HCT116 (cell line): ENCODE data around the gene SDK1. TPM values are rescaled to one million over a fixed set of nuclear protein-coding genes. Genes with fewer than 3 reads are reported as not detected.

Source experiments
- ATAC-seq: fragments of 200-7000 bp; cut with Tn5 transposase; 2 replicates; pipeline ENCODE4 v1.9.1; 2020; ENCODE audit warnings: mild to moderate bottlenecking, moderate library complexity
- BruUV-seq: library from RNA; stranded (reverse); fragments of 400-500 nt; replicated peaks from 2 replicates; lab custom pipeline; 2021; lab: Mats Ljungman, UMichigan
- CTCF ChIA-PET: fragments of 300-600 bp; sonication (Branson Sonifier 250); formaldehyde crosslinking; loops from one replicate; lab custom pipeline; 2021; ENCODE audit warnings: antibody characterized with exemption; lab: Charles Lee
- POLR2A ChIA-PET: fragments of 300-600, 350-600 bp; sonication (Branson Sonifier 250); formaldehyde crosslinking; loops from one replicate; lab custom pipeline; 2021; ENCODE audit warnings: antibody characterized with exemption; lab: Charles Lee
- RAD21 ChIA-PET, 2 experiments: fragments of 300-600 bp; sonication (Branson Sonifier 250); formaldehyde crosslinking; loops; one replicate each; lab custom pipeline; 2023; ENCODE audit warnings: low total read pairs in 2 of 2; ENCODE audit not compliant: uncharacterized antibody in 2 of 2, unreplicated experiment in 2 of 2, low non-redundant PET in 1 of 2; lab: Charles Lee
- DNase-seq: peaks from one replicate; pipeline ENCODE4 v3.0.0-alpha.2; 2010; ENCODE audit warnings: low read depth, low spot score
- H2AFZ ChIP-seq: fragments of 200-600 bp; shearing (Covaris generic), sonication (generic); 2 replicates; pipeline ENCODE4 v1.6.1; 2017; ENCODE audit warnings: low read depth, mixed run types, mixed read lengths, antibody characterized with exemption, low read length; ENCODE audit not compliant: poor library complexity, severe bottlenecking
- H3K27ac ChIP-seq: 2 replicates; pipeline ENCODE4 v1.5.1; 2012; ENCODE audit warnings: low read depth, low read length
- H3K27me3 ChIP-seq: fragments of 200-600 bp; sonication (generic); 2 replicates; pipeline ENCODE4 v1.6.1; 2016; ENCODE audit warnings: mixed run types, low read length, mixed read lengths; ENCODE audit not compliant: insufficient read depth
- H3K36me3 ChIP-seq, 2 experiments: fragments of 200-500 bp in 1 of 2; fragments of 200-600 bp in 1 of 2; sonication (Bioruptor generic) in 1 of 2; sonication (generic) in 1 of 2; 2 replicates each; pipeline versions ENCODE4 v1.5.1 to v1.6.1; 2014 to 2016; ENCODE audit warnings: low read length in 2 of 2, inconsistent platforms in 1 of 2, mixed read lengths in 1 of 2, mixed run types in 1 of 2; ENCODE audit not compliant: insufficient read depth in 2 of 2, control insufficient read depth in 1 of 2
- H3K4me1 ChIP-seq, 2 experiments: fragments of 200-600 bp in 1 of 2; sonication (generic) in 1 of 2; 2 replicates each; pipeline versions ENCODE4 v1.5.1 to v1.6.1; 2012 to 2017; ENCODE audit warnings: low read length in 2 of 2, inconsistent platforms in 1 of 2, mild to moderate bottlenecking in 1 of 2, mixed read lengths in 1 of 2, mixed run types in 1 of 2, moderate library complexity in 1 of 2; ENCODE audit not compliant: insufficient read depth in 2 of 2, control insufficient read depth in 1 of 2
- H3K4me2 ChIP-seq: fragments of 200-600 bp; sonication (generic); 2 replicates; pipeline ENCODE4 v1.6.1; 2017; ENCODE audit warnings: mixed run types, low read length, mixed read lengths
- H3K4me3 ChIP-seq, 2 experiments: fragments of 200-600 bp in 1 of 2; sonication (generic) in 1 of 2; replicated peaks in 1 of 2; 2 replicates each; pipeline ENCODE4 v1.5.1; 2011 to 2016; ENCODE audit warnings: low read length in 2 of 2, control low read depth in 1 of 2, low read depth in 1 of 2, mild to moderate bottlenecking in 1 of 2, mixed read lengths in 1 of 2, mixed run types in 1 of 2
- H3K79me2 ChIP-seq: fragments of 200-600 bp; sonication (generic); 2 replicates; pipeline ENCODE4 v1.6.1; 2017; ENCODE audit warnings: mild to moderate bottlenecking, mixed run types, low read length, moderate library complexity, mixed read lengths; ENCODE audit not compliant: insufficient read depth
- H3K9ac ChIP-seq: fragments of 200-600 bp; sonication (generic); 2 replicates; pipeline ENCODE4 v1.6.1; 2016; ENCODE audit warnings: low read length, mixed read lengths
- H3K9me2 ChIP-seq: fragments of 200-600 bp; sonication (generic), shearing (Covaris generic); 2 replicates; pipeline ENCODE4 v1.6.1; 2017; ENCODE audit warnings: mixed run types, mild to moderate bottlenecking, moderate library complexity; ENCODE audit not compliant: insufficient read depth
- H3K9me3 ChIP-seq, 2 experiments: fragments of 200-500 bp in 1 of 2; fragments of 200-600 bp in 1 of 2; sonication (Bioruptor generic) in 1 of 2; sonication (generic) in 1 of 2; 2 replicates each; pipeline ENCODE4 v1.6.1; 2014 to 2017; ENCODE audit warnings: low read length in 2 of 2, mixed read lengths in 2 of 2, inconsistent platforms in 1 of 2, low read depth in 1 of 2, mild to moderate bottlenecking in 1 of 2, mixed run types in 1 of 2, moderate library complexity in 1 of 2; ENCODE audit not compliant: control insufficient read depth in 1 of 2, insufficient read depth in 1 of 2
- H4K20me1 ChIP-seq: fragments of 200-600 bp; sonication (generic), shearing (Covaris generic); 2 replicates; pipeline ENCODE4 v1.6.1; 2017; ENCODE audit warnings: mixed run types, mild to moderate bottlenecking, moderate library complexity; ENCODE audit not compliant: insufficient read depth
- EGR1 ChIP-seq: IDR thresholded peaks from 2 replicates; pipeline ENCODE4 v1.6.1; 2012; ENCODE audit warnings: low read depth
- EZH2 ChIP-seq: fragments of 200-600 bp; sonication (generic); IDR thresholded peaks from 2 replicates; pipeline ENCODE4 v1.6.1; 2017; ENCODE audit warnings: antibody characterized with exemption, mixed run types
- EZH2phosphoT487 ChIP-seq: fragments of 200-600 bp; IDR thresholded peaks from 2 replicates; pipeline ENCODE4 v1.6.1; 2018; ENCODE audit warnings: antibody characterized with exemption, borderline replicate concordance
- FOSL1 ChIP-seq: IDR thresholded peaks from 2 replicates; pipeline ENCODE4 v1.6.1; 2012; ENCODE audit warnings: low read depth
- POLR2AphosphoS5 ChIP-seq: IDR thresholded peaks from 2 replicates; pipeline ENCODE4 v1.6.1; 2011; ENCODE audit warnings: mild to moderate bottlenecking, low read depth, low read length, moderate library complexity
- RAD21 ChIP-seq: IDR thresholded peaks from 2 replicates; pipeline ENCODE4 v1.6.1; 2012; ENCODE audit warnings: low read depth, mild to moderate bottlenecking
- SIN3A ChIP-seq: IDR thresholded peaks from 2 replicates; pipeline ENCODE4 v1.6.1; 2012; ENCODE audit warnings: low read depth
- SRF ChIP-seq: IDR thresholded peaks from 2 replicates; pipeline ENCODE4 v1.6.1; 2012; ENCODE audit warnings: low read depth
- ZFX ChIP-seq: fragments of 450-650 bp; IDR thresholded peaks from 2 replicates; pipeline ENCODE4 v1.6.1; 2017
- ZNF274 ChIP-seq: fragments of 200-500 bp; sonication (Bioruptor generic); IDR thresholded peaks from 2 replicates; pipeline ENCODE4 v1.6.1; 2014; ENCODE audit warnings: mild to moderate bottlenecking, low read depth, low read length, inconsistent platforms
- intact Hi-C: fragments of 100-400 bp; cut with micrococcal nuclease; formaldehyde crosslinking; loops from 2 replicates; pipeline ENCODE4 v1.10.0; 2022
- total RNA-seq: library from RNA; stranded (reverse); gene quantifications from one replicate; pipeline ENCODE4 v1.2.1, GENCODE V29; 2021; ENCODE audit not compliant: unreplicated experiment
- TF ChIP-seq, protein P1 (sequence below): IDR thresholded peaks from 2 replicates; pipeline ENCODE4 v1.6.1; 2012; ENCODE audit warnings: low read depth
- TF ChIP-seq, protein P2 (sequence below), 3 experiments: fragments of 200-600 bp in 1 of 3; sonication (generic) in 1 of 3; IDR thresholded peaks in 2 of 3; conservative IDR thresholded peaks in 1 of 3; 2 replicates each; pipeline ENCODE4 v1.5.1; 2012 to 2017; ENCODE audit warnings: low read depth in 2 of 3, low read length in 2 of 3, antibody characterized with exemption in 1 of 3, borderline replicate concordance in 1 of 3, control low read depth in 1 of 3, mild to moderate bottlenecking in 1 of 3, mixed read lengths in 1 of 3, mixed run types in 1 of 3, moderate library complexity in 1 of 3; ENCODE audit not compliant: insufficient read depth in 1 of 3

SDK1 gene
- total RNA-seq, 1 experiment from 2014 or later, result 0.05 TPM

DNA sequence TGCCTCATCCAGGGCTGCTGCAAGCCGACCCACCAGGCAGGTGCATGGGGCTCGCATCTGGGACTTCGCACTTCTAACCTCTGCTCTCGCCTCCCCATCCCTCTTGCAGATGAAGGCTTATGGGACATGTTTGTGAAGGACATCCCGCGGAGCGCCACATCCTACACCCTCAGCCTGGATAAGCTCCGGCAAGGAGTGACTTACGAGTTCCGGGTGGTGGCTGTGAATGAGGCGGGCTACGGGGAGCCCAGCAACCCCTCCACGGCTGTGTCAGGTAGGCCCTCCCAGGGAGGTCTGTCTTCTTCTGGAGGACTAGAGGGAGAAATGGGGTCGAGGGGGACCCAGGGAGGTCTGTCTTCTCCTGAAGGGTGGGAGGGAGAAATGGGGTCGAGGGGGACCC lies 932.1 kb downstream of the SDK1 start:
- intact Hi-C loops, result no loop called here
- H3K9me2 ChIP-seq, result no peaks in the 10 kb centered on the region
- RAD21 ChIA-PET, result no interaction called here
- H3K9ac ChIP-seq, result no peak overlapping the region
- H2AFZ ChIP-seq, result no peak overlapping the region
- no peaks in the 10 kb centered on the region for H3K36me3 ChIP-seq
- BruUV-seq, result no TSS peak
- CTCF ChIA-PET, result no interaction called here
- POLR2A ChIA-PET, result no interaction called here
- DNase-seq (no peak), ATAC-seq (no peak)
- H3K4me1 ChIP-seq, result no peaks in the 10 kb centered on the region
- no peak overlapping the region for H3K27ac ChIP-seq
- H3K79me2 ChIP-seq, result no peaks in the 10 kb centered on the region
- H3K27me3 ChIP-seq, result peaks cover 6% of the 10 kb centered on the region; the same call in 1 of the 2 replicates
- H3K4me2 ChIP-seq, result no peak overlapping the region
- TF ChIP-seq, protein P1, sequence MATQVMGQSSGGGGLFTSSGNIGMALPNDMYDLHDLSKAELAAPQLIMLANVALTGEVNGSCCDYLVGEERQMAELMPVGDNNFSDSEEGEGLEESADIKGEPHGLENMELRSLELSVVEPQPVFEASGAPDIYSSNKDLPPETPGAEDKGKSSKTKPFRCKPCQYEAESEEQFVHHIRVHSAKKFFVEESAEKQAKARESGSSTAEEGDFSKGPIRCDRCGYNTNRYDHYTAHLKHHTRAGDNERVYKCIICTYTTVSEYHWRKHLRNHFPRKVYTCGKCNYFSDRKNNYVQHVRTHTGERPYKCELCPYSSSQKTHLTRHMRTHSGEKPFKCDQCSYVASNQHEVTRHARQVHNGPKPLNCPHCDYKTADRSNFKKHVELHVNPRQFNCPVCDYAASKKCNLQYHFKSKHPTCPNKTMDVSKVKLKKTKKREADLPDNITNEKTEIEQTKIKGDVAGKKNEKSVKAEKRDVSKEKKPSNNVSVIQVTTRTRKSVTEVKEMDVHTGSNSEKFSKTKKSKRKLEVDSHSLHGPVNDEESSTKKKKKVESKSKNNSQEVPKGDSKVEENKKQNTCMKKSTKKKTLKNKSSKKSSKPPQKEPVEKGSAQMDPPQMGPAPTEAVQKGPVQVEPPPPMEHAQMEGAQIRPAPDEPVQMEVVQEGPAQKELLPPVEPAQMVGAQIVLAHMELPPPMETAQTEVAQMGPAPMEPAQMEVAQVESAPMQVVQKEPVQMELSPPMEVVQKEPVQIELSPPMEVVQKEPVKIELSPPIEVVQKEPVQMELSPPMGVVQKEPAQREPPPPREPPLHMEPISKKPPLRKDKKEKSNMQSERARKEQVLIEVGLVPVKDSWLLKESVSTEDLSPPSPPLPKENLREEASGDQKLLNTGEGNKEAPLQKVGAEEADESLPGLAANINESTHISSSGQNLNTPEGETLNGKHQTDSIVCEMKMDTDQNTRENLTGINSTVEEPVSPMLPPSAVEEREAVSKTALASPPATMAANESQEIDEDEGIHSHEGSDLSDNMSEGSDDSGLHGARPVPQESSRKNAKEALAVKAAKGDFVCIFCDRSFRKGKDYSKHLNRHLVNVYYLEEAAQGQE, result no peak
- TF ChIP-seq POLR2AphosphoS5 (no peak), EZH2phosphoT487 (no peak), EGR1 (no peak), SRF (no peak), RAD21 (no peak), ZNF274 (no peak), SIN3A (no peak), ZFX (no peak), EZH2 (no peak), FOSL1 (no peak)
- TF ChIP-seq, protein P2, sequence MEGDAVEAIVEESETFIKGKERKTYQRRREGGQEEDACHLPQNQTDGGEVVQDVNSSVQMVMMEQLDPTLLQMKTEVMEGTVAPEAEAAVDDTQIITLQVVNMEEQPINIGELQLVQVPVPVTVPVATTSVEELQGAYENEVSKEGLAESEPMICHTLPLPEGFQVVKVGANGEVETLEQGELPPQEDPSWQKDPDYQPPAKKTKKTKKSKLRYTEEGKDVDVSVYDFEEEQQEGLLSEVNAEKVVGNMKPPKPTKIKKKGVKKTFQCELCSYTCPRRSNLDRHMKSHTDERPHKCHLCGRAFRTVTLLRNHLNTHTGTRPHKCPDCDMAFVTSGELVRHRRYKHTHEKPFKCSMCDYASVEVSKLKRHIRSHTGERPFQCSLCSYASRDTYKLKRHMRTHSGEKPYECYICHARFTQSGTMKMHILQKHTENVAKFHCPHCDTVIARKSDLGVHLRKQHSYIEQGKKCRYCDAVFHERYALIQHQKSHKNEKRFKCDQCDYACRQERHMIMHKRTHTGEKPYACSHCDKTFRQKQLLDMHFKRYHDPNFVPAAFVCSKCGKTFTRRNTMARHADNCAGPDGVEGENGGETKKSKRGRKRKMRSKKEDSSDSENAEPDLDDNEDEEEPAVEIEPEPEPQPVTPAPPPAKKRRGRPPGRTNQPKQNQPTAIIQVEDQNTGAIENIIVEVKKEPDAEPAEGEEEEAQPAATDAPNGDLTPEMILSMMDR (IDR thresholded peaks at IDR 0.05 in 2 of 3, conservative IDR thresholded peaks at IDR 0.05 in 1 of 3; ENCODE audit: borderline replicate concordance in 1 of 3, insufficient read depth in 1 of 3, low read depth in 2 of 3, low read length in 2 of 3), result no peak
- H4K20me1 ChIP-seq, result no peaks in the 10 kb centered on the region
- no peaks in the 10 kb centered on the region for H3K9me3 ChIP-seq
- no peak overlapping the region for H3K4me3 ChIP-seq
